Heart left ventricle (tissue), 13 donors: ENCODE measurements around the gene GREM2.

ENCODE experiments used
- CTCF ChIP-seq, 12 donors: fragments of 200-600 bp; sonication (generic) in 4 of 12; IDR thresholded peaks; one replicate each; pipeline versions ENCODE4 v1.5.0 to v1.8.0; 2018 to 2022; ENCODE audit warnings: antibody characterized with exemption in 12 of 12, mild to moderate bottlenecking in 5 of 12
- POLR2A ChIP-seq, 2 donors: fragments of 450-650 bp; IDR thresholded peaks; one replicate each; pipeline ENCODE4 v1.6.1; 2017; ENCODE audit warnings: antibody characterized with exemption in 2 of 2, mild to moderate bottlenecking in 2 of 2, moderate library complexity in 2 of 2
- donor health status: ischemic (EF 13 %, LVEDD 7.1; RV severe dilation, severe dysfunction).
- donor health status: DM: no; HTN: yes; CAD: no.
- donor health status: DM: no; HTN: no; CAD: no.
- donor health status: ischemic (EF 25% LVEDD 6.9; RV normal size, moderate dysfunction).
- donor health status: ischemic (EF 25% LVEDD 5.7; RV mildly dilated, moderate dysfunction).
- donor health status: ischemic (EF 35%, LVEDD 5.7; RV mildly dilated, moderate dysfunction).
- donor health status: nonischemic (EF 11% LVEDD 7.7; RV severe dilation, severe dysfunction).
- donor health status: DM: yes; HTN: yes; CAD: no.
- donor health status: PGD.
- donor health status: ischemic (EF 29% LVEDD 5.4; RV normal size, mild dysfunction).
- donor health status: nonischemic (EF 23%, LVEDD 6.1; RV moderate dilation, normal function).

- TF ChIP-seq CTCF (IDR thresholded peaks at IDR 0.05) (no peak), POLR2A (IDR thresholded peaks at IDR 0.05) (no peak)
These were observed 38.1 kb upstream of the GREM2 start for GRCh38 chr1:240649733-240650721.
